Measurements from ENCODE around the gene DESI1. TPM values are rescaled to one million over a fixed set of nuclear protein-coding genes. Genes with fewer than 3 reads are reported as not detected.

DESI1 gene
- total RNA-seq, 1 experiment from 2014 or later = 30.2 TPM

DNA sequence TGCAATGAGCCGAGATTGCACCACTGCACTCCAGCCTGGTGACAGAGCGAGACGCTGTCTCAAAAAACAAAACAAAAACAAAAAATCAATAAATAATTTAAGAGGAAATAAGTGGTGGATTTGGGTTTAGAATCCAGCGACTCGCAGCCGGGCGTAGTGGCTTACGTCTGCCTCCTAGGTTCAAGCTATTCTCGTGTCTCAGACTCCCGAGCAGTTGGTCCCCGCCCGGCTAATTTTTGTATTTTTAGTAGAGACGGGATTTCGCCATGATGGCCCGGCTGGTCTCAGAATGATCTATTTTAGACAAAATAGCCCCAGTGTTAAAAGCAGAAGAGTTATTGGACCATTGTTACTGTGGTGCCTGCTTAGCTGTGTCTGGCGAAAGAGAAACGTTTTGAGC lies 38.0 kb upstream of the DESI1 start:
- Histone ChIP-seq H2AFZ (ENCODE audit: low read length) (no peak overlapping the region), H4K5ac (ENCODE audit: insufficient read length, low read depth, low read length) (no peak overlapping the region), H2BK20ac (ENCODE audit: low read depth, low read length, poor library complexity, severe bottlenecking) (no peak overlapping the region), H3T11ph (ENCODE audit: low read length) (no peak overlapping the region), H2BK120ac (ENCODE audit: low read depth, low read length, poor library complexity, severe bottlenecking) (no peak overlapping the region), H3K4me2 (ENCODE audit: insufficient read depth, insufficient read length, low read length) (no peak overlapping the region), H3K4ac (ENCODE audit: low read depth, low read length) (no peak overlapping the region), H3K4me1 (ENCODE audit: insufficient read depth, low read length) (no peaks in the 10 kb centered on the region), H2BK5ac (ENCODE audit: insufficient read length, low read length) (no peak overlapping the region), H4K8ac (replicated peaks; ENCODE audit: insufficient read length, low read depth, low read length) (no peak overlapping the region), H3K23me2 (ENCODE audit: insufficient read length, low read depth, low read length, poor library complexity, severe bottlenecking) (no peaks in the 10 kb centered on the region), H3K56ac (ENCODE audit: insufficient read length, low read depth, low read length) (no peak overlapping the region), H4K91ac (ENCODE audit: insufficient read length, low read depth, low read length) (no peak overlapping the region), H3K27me3 (ENCODE audit: insufficient read depth, low read length) (no peaks in the 10 kb centered on the region), H2AK5ac (ENCODE audit: insufficient read length, low read length) (no peak overlapping the region), H3K9me3 (ENCODE audit: control insufficient read depth, low read depth, low read length) (no peaks in the 10 kb centered on the region), H3K27ac (ENCODE audit: insufficient read length, low read depth, low read length) (no peak overlapping the region), H3K14ac (ENCODE audit: insufficient read depth, low read length) (no peak overlapping the region), H2BK15ac (ENCODE audit: low read depth, low read length) (no peak overlapping the region), H3K18ac (ENCODE audit: insufficient read length, low read depth, low read length) (no peak overlapping the region), H4K20me1 (ENCODE audit: control insufficient read depth, insufficient read depth, insufficient read length) (peaks cover 3% of the 10 kb centered on the region), H2BK12ac (ENCODE audit: insufficient read length, low read depth, low read length) (no peak overlapping the region), H3K79me2 (ENCODE audit: insufficient read depth, low read length) (no peaks in the 10 kb centered on the region), H3K79me1 (ENCODE audit: insufficient read depth, low read depth, low read length, poor library complexity, severe bottlenecking) (no peaks in the 10 kb centered on the region), H3K9ac (ENCODE audit: extremely low read depth, insufficient read length, low read length) (no peak overlapping the region), H3K23ac (ENCODE audit: insufficient read length, low read depth, low read length) (no peak overlapping the region)
- WGBS (ENCODE audit: extremely low coverage, insufficient read length, low lambda C conversion rate) = no CpG with 5 or more reads among the region's 17 CpGs
- H3K4me1 Mint-ChIP-seq = no peaks in the 10 kb centered on the region
- H3K27ac Mint-ChIP-seq = no peak overlapping the region; a peak in 1 of 7 replicates
- no peak for DNase-seq
- TF ChIP-seq, protein P1, sequence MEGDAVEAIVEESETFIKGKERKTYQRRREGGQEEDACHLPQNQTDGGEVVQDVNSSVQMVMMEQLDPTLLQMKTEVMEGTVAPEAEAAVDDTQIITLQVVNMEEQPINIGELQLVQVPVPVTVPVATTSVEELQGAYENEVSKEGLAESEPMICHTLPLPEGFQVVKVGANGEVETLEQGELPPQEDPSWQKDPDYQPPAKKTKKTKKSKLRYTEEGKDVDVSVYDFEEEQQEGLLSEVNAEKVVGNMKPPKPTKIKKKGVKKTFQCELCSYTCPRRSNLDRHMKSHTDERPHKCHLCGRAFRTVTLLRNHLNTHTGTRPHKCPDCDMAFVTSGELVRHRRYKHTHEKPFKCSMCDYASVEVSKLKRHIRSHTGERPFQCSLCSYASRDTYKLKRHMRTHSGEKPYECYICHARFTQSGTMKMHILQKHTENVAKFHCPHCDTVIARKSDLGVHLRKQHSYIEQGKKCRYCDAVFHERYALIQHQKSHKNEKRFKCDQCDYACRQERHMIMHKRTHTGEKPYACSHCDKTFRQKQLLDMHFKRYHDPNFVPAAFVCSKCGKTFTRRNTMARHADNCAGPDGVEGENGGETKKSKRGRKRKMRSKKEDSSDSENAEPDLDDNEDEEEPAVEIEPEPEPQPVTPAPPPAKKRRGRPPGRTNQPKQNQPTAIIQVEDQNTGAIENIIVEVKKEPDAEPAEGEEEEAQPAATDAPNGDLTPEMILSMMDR (conservative IDR thresholded peaks at IDR 0.05) = no peak
- no peaks in the 10 kb centered on the region for H3K27me3 Mint-ChIP-seq (ENCODE audit: low read depth)
- peaks cover 49 to 93% (median 88%) of the 10 kb centered on the region in 3 experiments for H3K36me3 Mint-ChIP-seq (ENCODE audit: insufficient read depth in 1 of 3, low read depth in 3 of 3)
- H3K9me3 Mint-ChIP-seq = no peaks in the 10 kb centered on the region
- H3K4me3 Mint-ChIP-seq = no peak overlapping the region

Data from H9 (cell line).